Dermis microvascular lymphatic vessel endothelial cell (primary cell): ENCODE results near the gene PCSK5. TPM values are rescaled to one million over a fixed set of nuclear protein-coding genes. Genes with fewer than 3 reads are reported as not detected.

Experiments used
- DNase-seq, 2 donors: peaks; one replicate each; pipeline versions ENCODE4 v3.0.0 to v3.0.0-alpha.2; 2010; ENCODE audit warnings: low read depth in 2 of 2
- total RNA-seq: library from RNA; depleted of rRNA; stranded (reverse); fragments of >200 nt; gene quantifications from 2 replicates; pipeline ENCODE4 v1.2.1, GENCODE V29; 2014

PCSK5 gene
- total RNA-seq, 1 donor from 2014 or later, result 1.0 TPM

DNA sequence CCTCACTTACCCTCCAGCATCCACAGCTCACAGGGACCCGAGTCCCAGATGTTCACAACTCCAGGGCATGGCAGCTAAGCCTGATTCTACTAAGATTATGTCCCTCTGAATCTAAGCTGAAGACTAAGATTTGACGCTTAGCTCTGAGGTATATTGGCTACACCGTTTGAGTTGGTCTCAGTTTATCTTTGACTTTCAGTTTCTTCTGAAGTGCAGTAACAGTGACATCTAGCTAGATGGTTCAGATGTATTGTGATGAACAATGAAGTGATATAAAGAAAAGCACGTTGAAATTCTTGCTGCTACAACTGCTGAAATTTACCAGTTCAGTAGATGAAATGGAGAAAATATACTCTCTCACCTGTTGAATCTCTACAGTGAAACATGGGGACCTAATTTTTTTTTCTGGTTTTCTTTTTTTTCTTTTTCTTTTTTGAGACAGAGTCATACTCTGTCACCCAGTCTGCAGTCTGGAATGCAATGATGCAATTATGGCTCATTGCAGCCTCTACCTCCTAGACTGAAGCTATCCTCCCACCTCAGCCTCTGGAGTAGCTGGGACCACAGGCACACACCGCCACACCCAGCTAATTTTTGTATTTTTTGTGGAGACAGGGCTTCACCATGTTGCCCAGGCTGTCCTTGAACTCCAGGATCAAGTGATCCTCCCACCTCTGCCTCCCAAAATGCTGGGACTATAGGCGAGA lies 488.0 kb downstream of the PCSK5 start:
- no peak for DNase-seq

DNA sequence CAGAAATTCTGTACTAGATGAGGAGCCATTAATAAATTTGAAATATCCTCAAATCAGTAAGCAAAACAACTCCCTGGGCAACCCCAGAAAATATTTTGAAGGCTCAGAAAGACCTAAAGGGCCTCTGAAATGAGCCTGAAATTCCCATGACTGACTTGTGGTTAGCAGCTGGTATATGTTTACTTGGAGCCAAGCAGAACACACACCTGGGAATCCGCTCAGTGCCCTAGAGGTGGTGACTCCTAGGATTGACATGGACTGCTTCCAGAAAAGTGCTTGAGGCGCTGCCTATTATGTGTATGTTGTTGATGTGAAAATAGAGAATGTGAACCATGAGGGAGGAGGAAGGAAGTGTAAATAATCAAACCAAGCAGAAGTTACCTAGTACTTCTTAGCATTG lies 489.0 kb downstream of the PCSK5 start:
- DNase-seq, result peak in 1 of 2 donors; percentile 52

DNA sequence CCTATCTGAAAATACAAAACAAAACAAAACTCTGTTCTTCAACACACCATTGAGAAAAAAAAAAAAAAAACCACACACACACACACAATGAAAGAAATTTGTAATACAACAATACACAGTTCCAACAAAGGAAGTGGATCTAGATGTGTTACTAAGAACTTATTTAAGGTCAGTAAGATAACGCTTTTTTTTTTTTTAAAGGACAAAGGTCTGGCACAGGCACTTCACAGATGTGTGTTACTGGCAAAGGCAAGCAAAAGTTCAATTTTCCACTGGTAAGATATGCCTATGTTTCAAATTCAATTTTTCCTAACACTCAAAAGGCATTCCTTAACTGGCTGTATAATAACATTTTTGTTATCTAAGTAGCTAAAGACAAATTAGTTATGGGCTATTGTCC lies 500.2 kb downstream of the PCSK5 start:
- DNase-seq, result peak; percentile 38 to 60

DNA sequence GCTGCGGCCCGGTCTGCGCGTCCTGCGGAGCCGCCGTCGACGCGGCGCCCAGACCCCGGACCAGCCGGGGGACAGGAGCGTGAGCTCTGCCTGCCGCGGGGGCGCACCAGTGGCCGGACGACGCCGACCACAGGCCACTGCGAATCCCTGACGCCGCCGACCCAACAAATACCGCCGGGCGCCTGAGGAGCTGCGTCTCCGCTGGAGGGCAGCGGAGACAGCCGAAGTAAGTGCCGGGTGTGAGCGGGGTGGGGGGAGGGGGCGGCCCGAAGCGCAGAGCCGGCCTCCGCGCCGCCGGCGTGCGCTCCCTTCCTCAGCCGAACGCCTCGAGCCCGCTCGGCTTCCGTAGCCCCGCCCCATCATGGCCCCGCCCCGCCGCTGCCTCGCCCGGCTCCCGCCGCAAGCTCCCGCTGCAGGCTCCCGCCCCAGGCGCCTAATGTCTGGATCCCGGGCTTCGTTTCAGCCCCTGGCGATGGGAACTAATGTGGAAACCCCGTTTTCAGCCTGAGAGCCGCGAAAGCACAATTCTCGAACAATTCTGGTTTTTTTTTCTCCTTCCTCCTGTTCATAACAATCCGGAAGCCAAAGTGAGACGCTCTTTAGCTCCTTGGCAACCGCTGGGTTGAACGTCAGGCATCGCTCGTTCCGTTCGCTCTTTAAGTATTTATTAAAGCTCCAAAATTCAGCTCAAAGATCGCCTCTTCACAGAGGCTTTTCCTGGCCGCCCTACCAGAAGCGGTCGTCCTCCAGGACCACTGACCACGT lies 503.9 kb downstream of the PCSK5 start, which contains the start of gene RFK:
RFK (minus strand) TSS at position 232 of the 765 bp plus-strand sequence. CDS start 255 bp downstream, outside the sequence.
- DNase-seq, result peak; percentile 78 to 95

- peak; percentile 63 to 68 for DNase-seq
Observed at GRCh38 chr9:76394960-76395252, 504.4 kb downstream of the PCSK5 start.

DNA sequence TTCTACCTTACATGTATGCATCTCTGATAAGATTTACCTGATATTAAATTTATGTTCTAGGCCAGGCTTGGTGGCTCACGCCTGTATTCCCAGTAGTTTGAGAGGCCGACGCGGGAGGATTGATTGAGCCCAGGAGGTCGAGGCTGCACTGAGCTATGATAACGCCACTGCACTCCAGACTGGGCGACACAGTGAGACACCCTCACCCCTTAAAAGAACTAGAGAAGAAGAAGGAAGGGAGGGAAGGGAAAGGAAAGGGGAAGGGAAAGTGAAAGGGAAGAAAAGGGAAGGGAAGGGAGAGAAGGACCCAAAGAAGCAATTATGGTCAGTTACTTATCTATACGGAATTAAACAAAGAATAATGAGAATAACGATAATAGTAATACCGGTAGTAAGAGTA lies 504.9 kb downstream of the PCSK5 start:
- no peak for DNase-seq

DNA sequence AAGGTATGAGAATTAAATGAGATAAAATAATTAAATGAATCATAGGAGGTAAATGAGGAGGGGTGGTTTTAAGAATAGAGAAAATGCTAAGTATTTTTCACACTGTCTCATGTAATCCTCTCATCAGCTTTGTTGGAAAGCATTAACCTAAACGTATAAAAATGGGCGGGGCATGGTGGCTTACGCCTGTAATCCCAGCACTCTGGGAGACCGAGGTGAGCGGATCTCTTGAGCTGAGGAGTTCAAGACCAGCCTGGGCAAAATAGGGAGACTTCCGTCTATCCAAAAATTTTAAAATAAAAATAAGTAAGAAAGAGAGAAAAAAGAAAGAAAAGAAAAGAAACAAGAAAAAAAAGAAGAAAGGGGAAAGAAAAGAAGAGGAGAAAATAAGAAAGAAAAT lies 505.7 kb downstream of the PCSK5 start:
- no peak for DNase-seq

DNA sequence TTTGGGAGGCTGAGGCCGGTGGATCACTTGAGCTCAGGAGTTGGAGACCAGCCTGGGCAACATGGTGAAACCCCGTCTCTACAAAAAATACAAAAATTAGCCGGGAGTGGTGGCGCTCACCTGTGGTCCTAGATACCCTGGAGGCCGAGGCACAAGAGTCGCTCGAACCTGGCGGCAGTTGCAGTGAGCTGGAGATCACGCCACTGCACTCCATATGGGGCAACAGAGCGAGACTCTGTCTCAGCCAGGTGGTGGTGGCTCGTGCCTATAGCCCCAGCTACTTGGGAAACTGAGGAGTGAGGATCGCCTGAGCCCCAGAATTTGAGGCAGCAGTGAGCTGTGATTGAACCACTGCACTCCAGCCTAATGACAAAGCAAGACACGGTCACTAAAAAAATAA lies 506.1 kb downstream of the PCSK5 start:
- DNase-seq, result no peak

DNA sequence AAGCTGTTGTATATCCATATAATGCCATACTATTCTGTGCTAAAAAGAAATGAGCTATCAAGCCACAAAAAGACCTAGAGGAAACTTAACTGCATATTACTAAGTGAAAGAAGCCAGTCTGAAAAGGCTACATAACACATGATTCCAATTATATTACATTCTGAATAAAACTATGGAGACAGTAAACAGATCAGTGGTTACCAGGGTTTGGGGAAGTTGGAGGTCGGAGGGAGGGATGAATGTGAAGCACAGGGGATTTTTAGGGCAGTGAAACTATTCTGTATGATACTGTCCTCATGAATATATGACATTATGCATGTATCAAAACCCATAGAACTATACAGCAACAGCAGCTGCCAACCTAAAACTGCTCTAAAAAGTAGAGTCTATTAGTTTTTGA lies 509.4 kb downstream of the PCSK5 start:
- no peak for DNase-seq

DNA sequence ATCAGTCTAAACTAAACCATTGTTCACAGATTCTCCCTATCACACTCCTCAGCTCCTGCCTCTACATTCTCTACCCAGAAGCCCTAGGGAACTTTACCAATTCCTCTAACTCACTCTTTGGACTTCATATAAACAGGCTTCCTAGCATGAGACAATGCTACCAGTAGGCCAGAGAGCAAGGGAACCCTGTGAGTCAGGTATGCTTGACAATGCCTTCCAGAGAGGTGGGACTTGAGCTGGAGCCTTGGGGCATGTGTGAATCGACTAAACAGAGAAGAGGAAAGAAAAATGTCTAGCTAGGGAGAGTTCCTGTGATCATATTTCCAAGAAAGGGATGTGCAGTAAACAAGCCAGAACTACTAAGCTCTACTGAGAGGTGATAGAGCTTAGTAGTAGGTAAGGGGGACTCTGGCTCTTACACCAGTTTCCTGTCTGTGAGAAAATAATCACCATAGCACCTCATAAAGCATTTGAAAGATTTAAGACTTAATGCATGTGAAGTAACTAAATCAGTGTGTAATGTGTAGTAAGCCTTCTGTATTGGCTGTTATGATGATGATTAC lies 510.1 kb downstream of the PCSK5 start:
- DNase-seq, result no peak

- DNase-seq, result no peak
Observed at GRCh38 chr9:76401176-76401575, 510.7 kb downstream of the PCSK5 start.

DNA sequence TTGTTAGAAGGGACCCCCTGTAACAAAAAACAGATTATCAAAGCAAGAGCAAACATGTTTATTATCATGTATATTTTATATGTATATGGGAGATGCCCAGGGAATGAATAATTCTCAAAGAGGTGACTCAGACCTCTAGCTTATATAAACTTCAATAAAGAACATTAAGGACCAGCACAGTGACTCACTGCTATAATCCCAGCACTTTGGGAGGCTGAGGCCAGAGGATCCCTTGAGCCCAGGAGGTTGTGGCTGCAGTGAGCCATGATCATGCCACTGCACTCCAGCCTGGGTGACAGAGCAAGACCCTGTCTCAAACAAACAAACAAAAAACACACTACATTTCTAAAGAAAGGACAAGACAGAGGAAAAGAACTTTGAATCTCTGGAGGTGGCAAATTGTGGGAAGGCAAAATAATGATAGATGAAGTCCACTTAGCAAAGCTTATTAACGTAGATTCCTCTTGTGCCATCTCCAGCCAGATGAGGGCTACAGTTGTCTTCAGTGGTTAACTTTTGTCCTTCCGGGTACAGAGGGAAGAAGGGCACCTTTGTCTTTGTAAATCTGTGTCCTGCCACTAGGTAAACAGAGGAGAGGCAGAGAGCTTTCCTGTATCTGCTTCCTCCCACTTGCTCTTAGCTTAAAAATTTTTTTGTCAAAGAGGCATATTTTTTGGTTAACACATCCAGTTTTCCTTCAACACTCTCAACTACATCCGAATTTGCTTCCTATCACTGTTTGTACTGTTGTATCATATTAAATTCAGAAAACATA lies 511.3 kb downstream of the PCSK5 start:
- DNase-seq, result no peak

- peak; percentile 71 to 81 for DNase-seq
Observed at GRCh38 chr9:76403352-76403751, 512.9 kb downstream of the PCSK5 start.

GRCh38 chr9:76404401-76404800 lies 513.9 kb downstream of the PCSK5 start:
- no peak for DNase-seq

DNA sequence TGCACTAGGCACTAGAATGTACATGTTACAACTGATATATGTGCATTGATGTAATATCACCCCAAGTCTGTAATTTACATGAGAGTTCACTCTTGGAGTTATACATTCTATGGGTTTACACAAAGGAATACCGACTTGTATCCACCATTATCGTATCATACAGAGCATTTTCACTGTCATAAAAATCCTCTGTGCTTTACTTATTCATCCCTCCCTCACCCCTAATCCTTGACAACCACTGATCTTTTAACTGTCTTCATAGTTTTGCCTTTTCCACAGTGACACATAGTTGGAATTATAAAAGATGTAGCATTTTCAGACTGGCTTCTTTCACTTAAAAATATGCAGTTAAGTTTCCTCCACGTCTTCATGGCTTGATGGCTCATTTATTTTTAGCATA lies 514.9 kb downstream of the PCSK5 start:
- DNase-seq, result no peak

- no peak for DNase-seq
Observed at GRCh38 chr9:76405868-76406267, 515.4 kb downstream of the PCSK5 start.
